CD4-positive, alpha-beta memory T cell (primary cell): Measurements from ENCODE around the gene PLEKHM2. TPM values are rescaled to one million over a fixed set of nuclear protein-coding genes. Genes with fewer than 3 reads are reported as not detected.

ENCODE experiments used
- CTCF ChIA-PET: fragments of 350-600 bp; sonication (Branson Sonifier 250); formaldehyde crosslinking; loops from one replicate; lab custom pipeline; 2021; ENCODE audit warnings: inconsistent platforms; ENCODE audit not compliant: partially characterized antibody; lab: Charles Lee
- POLR2A ChIA-PET: fragments of 350-600 bp; sonication (Branson Sonifier 250); formaldehyde crosslinking; loops from one replicate; lab custom pipeline; 2021; ENCODE audit not compliant: partially characterized antibody; lab: Charles Lee
- DNase-seq, 5 donors: peaks; one replicate each; pipeline versions ENCODE4 v3.0.0 to v3.0.0-alpha.2; 2020 to 2022; ENCODE audit warnings: mixed read lengths in 1 of 5
- H3K27ac ChIP-seq: one replicate; pipeline ENCODE4 v1.7.0; 2013; ENCODE audit warnings: low read depth, low read length
- H3K27me3 ChIP-seq: 2 replicates; pipeline ENCODE4 v1.7.0; 2013; ENCODE audit warnings: mild to moderate bottlenecking, low read length, moderate library complexity; ENCODE audit not compliant: insufficient read depth
- H3K36me3 ChIP-seq: 2 replicates; pipeline ENCODE4 v1.7.0; 2013; ENCODE audit warnings: mild to moderate bottlenecking, low read length, moderate library complexity; ENCODE audit not compliant: insufficient read depth
- H3K4me1 ChIP-seq: 2 replicates; pipeline ENCODE4 v1.7.0; 2013; ENCODE audit warnings: mild to moderate bottlenecking, low read length, moderate library complexity; ENCODE audit not compliant: insufficient read depth
- H3K4me3 ChIP-seq, 2 donors: one replicate each; pipeline ENCODE4 v1.7.0; 2013; ENCODE audit warnings: low read length in 2 of 2, mild to moderate bottlenecking in 1 of 2
- H3K9me3 ChIP-seq, 2 donors: one replicate each; pipeline ENCODE4 v1.7.0; 2013; ENCODE audit warnings: low read length in 2 of 2, control low read depth in 1 of 2; ENCODE audit not compliant: control insufficient read depth in 1 of 2
- H3K27ac Mint-ChIP-seq, 7 donors: one replicate each; pipeline ENCODE4 v1.8.0; 2020 to 2021; ENCODE audit warnings: mixed read lengths in 7 of 7, mild to moderate bottlenecking in 6 of 7, inconsistent platforms in 3 of 7, moderate library complexity in 3 of 7
- H3K27me3 Mint-ChIP-seq, 2 donors: one replicate each; pipeline ENCODE4 v1.8.0; 2020 to 2021; ENCODE audit warnings: mixed read lengths in 2 of 2
- H3K36me3 Mint-ChIP-seq, 2 donors: one replicate each; pipeline ENCODE4 v1.8.0; 2020 to 2021; ENCODE audit warnings: mixed read lengths in 2 of 2, inconsistent platforms in 1 of 2, mild to moderate bottlenecking in 1 of 2
- H3K4me1 Mint-ChIP-seq, 4 donors: one replicate each; pipeline ENCODE4 v1.8.0; 2020 to 2021; ENCODE audit warnings: mixed read lengths in 4 of 4, mild to moderate bottlenecking in 1 of 4
- H3K4me3 Mint-ChIP-seq, 8 donors: one replicate each; pipeline ENCODE4 v1.8.0; 2020 to 2021; ENCODE audit warnings: mixed read lengths in 8 of 8, mild to moderate bottlenecking in 7 of 8, moderate library complexity in 6 of 8, inconsistent platforms in 3 of 8
- H3K9me3 Mint-ChIP-seq, 8 donors: one replicate each; pipeline ENCODE4 v1.8.0; 2020 to 2021; ENCODE audit warnings: mixed read lengths in 8 of 8, mild to moderate bottlenecking in 5 of 8, inconsistent platforms in 3 of 8, moderate library complexity in 1 of 8
- intact Hi-C: fragments of 100-400 bp; cut with micrococcal nuclease; formaldehyde crosslinking; loops from one replicate; pipeline ENCODE4 v1.15.1; 2023
- polyA plus RNA-seq, 2 donors: library from polyadenylated mRNA; unstranded; fragments of 300-500 nt; fragmentation: Illumina TruSeq; gene quantifications; one replicate each; pipeline ENCODE4 v1.2.3, GENCODE V29; 2021
- total RNA-seq, 2 experiments: library from RNA; stranded (reverse); gene quantifications; one replicate each; pipeline ENCODE4 v1.2.3, GENCODE V29; 2021

Gene PLEKHM2
- total and polyA plus RNA-seq, 4 experiments from 2014 or later, result 2.0 to 59.8 (median 30.9) TPM

- Mint-ChIP-seq H3K9me3 (no peaks in the 10 kb centered on the region), H3K36me3 (no peaks in the 10 kb centered on the region), H3K27ac (no peak overlapping the region), H3K4me1 (no peaks in the 10 kb centered on the region), H3K4me3 (no peak overlapping the region), H3K27me3 (peaks cover 0 to 4% of the 10 kb centered on the region in 2 donors)
- intact Hi-C loops, result no loop called here
- DNase-seq, result no peak
- no peak overlapping the region for H3K4me3 ChIP-seq
- no peaks in the 10 kb centered on the region for H3K9me3 ChIP-seq
- CTCF ChIA-PET, result no interaction called here
- no peaks in the 10 kb centered on the region for H3K36me3 ChIP-seq
- H3K4me1 ChIP-seq, result no peaks in the 10 kb centered on the region
- POLR2A ChIA-PET, result no interaction called here
- no peak overlapping the region for H3K27ac ChIP-seq
- no peaks in the 10 kb centered on the region for H3K27me3 ChIP-seq
These were observed 64.7 kb downstream of the PLEKHM2 start for GRCh38 chr1:15748690-15749398.

- H3K27me3 ChIP-seq, result no peaks in the 10 kb centered on the region
- no peak overlapping the region for H3K4me3 ChIP-seq
- ChIA-PET POLR2A (no interaction called here), CTCF (no interaction called here)
- Mint-ChIP-seq H3K9me3 (no peaks in the 10 kb centered on the region), H3K4me3 (no peak overlapping the region), H3K27me3 (peaks cover 0 to 4% of the 10 kb centered on the region in 2 donors), H3K36me3 (no peaks in the 10 kb centered on the region), H3K4me1 (no peaks in the 10 kb centered on the region), H3K27ac (no peak overlapping the region)
- no peaks in the 10 kb centered on the region for H3K4me1 ChIP-seq
- no peaks in the 10 kb centered on the region for H3K36me3 ChIP-seq
- no peaks in the 10 kb centered on the region for H3K9me3 ChIP-seq
- DNase-seq, result no peak
- H3K27ac ChIP-seq, result no peak overlapping the region
- intact Hi-C loops, result no loop called here
These were observed 65.5 kb downstream of the PLEKHM2 start for GRCh38 chr1:15749399-15750291.

- CTCF ChIA-PET, result no interaction called here
- Mint-ChIP-seq H3K9me3 (peaks cover 0 to 2% (median 0%) of the 10 kb centered on the region in 8 donors), H3K27me3 (peaks cover 0 to 8% of the 10 kb centered on the region in 2 donors), H3K27ac (no peak overlapping the region), H3K4me1 (no peaks in the 10 kb centered on the region), H3K36me3 (no peaks in the 10 kb centered on the region), H3K4me3 (no peak overlapping the region)
- intact Hi-C loops, result no loop called here
- POLR2A ChIA-PET, result no interaction called here
- H3K4me1 ChIP-seq, result no peaks in the 10 kb centered on the region
- no peaks in the 10 kb centered on the region for H3K27me3 ChIP-seq
- no peak for DNase-seq
- H3K9me3 ChIP-seq, result no peaks in the 10 kb centered on the region
- H3K27ac ChIP-seq, result no peak overlapping the region
- no peak overlapping the region for H3K4me3 ChIP-seq
- no peaks in the 10 kb centered on the region for H3K36me3 ChIP-seq
These were observed 66.8 kb downstream of the PLEKHM2 start for GRCh38 chr1:15750924-15751323.

- Histone ChIP-seq H3K4me3 (no peak overlapping the region), H3K27ac (no peak overlapping the region), H3K9me3 (no peaks in the 10 kb centered on the region), H3K27me3 (no peaks in the 10 kb centered on the region), H3K36me3 (no peaks in the 10 kb centered on the region), H3K4me1 (peaks cover 8% of the 10 kb centered on the region)
- ChIA-PET POLR2A (no interaction called here), CTCF (no interaction called here)
- H3K4me1 Mint-ChIP-seq, result peaks cover 4 to 8% (median 7%) of the 10 kb centered on the region in 4 donors
- H3K36me3 Mint-ChIP-seq, result no peaks in the 10 kb centered on the region
- H3K9me3 Mint-ChIP-seq, result peaks cover 0 to 2% (median 0%) of the 10 kb centered on the region in 8 donors
- no peak overlapping the region for H3K27ac Mint-ChIP-seq
- intact Hi-C loops, result no loop called here
- DNase-seq, result no peak
- H3K27me3 Mint-ChIP-seq, result peaks cover 3 to 14% of the 10 kb centered on the region in 2 donors
- H3K4me3 Mint-ChIP-seq, result no peak overlapping the region
These were observed 67.6 kb downstream of the PLEKHM2 start for GRCh38 chr1:15751717-15752116.

- Histone ChIP-seq H3K36me3 (no peaks in the 10 kb centered on the region), H3K4me3 (no peak overlapping the region), H3K27ac (no peak overlapping the region), H3K4me1 (peaks cover 17% of the 10 kb centered on the region), H3K27me3 (peaks cover 4% of the 10 kb centered on the region), H3K9me3 (no peaks in the 10 kb centered on the region)
- ChIA-PET POLR2A (no interaction called here), CTCF (interaction anchor here (0.6 kb wide), 1 partner anchor 62 kb away, joined by 3 read pairs; no protein-coding TSS in a partner anchor)
- H3K4me1 Mint-ChIP-seq, result peaks cover 6 to 23% (median 11%) of the 10 kb centered on the region in 4 donors
- intact Hi-C loops, result no loop called here
- no peak for DNase-seq
- H3K4me3 Mint-ChIP-seq, result no peak overlapping the region
- peaks cover 0 to 2% (median 0%) of the 10 kb centered on the region in 8 donors for H3K9me3 Mint-ChIP-seq
- no peaks in the 10 kb centered on the region for H3K36me3 Mint-ChIP-seq
- H3K27ac Mint-ChIP-seq, result no peak overlapping the region
- H3K27me3 Mint-ChIP-seq, result peaks cover 8 to 25% of the 10 kb centered on the region in 2 donors
These were observed 69.7 kb downstream of the PLEKHM2 start for GRCh38 chr1:15753776-15754175.

GRCh38 chr1:15755021-15755645, 71.0 kb downstream of the PLEKHM2 start:
- Mint-ChIP-seq H3K4me3 (no peak overlapping the region), H3K27me3 (peaks cover 9 to 30% of the 10 kb centered on the region in 2 donors), H3K36me3 (no peaks in the 10 kb centered on the region), H3K27ac (peak overlapping the region in 1 of 7 donors; percentile 18), H3K9me3 (peaks cover 0 to 2% (median 0%) of the 10 kb centered on the region in 8 donors), H3K4me1 (peaks cover 6 to 23% (median 14%) of the 10 kb centered on the region in 4 donors)
- intact Hi-C loops, result no loop called here
- DNase-seq, result no peak
- ChIA-PET CTCF (interaction anchor here (0.7 kb wide), 1 partner anchor 567 kb away, joined by 3 read pairs; no protein-coding TSS in a partner anchor), POLR2A (no interaction called here)
- peaks cover 4% of the 10 kb centered on the region for H3K27me3 ChIP-seq
- no peaks in the 10 kb centered on the region for H3K36me3 ChIP-seq
- H3K4me3 ChIP-seq, result no peak overlapping the region
- no peak overlapping the region for H3K27ac ChIP-seq
- no peaks in the 10 kb centered on the region for H3K9me3 ChIP-seq
- H3K4me1 ChIP-seq, result peaks cover 21% of the 10 kb centered on the region

GRCh38 chr1:15755646-15756040, 71.5 kb downstream of the PLEKHM2 start:
- POLR2A ChIA-PET, result no interaction called here
- Histone ChIP-seq H3K4me3 (no peak overlapping the region), H3K36me3 (no peaks in the 10 kb centered on the region), H3K27me3 (peaks cover 4% of the 10 kb centered on the region), H3K9me3 (no peaks in the 10 kb centered on the region), H3K27ac (no peak overlapping the region), H3K4me1 (peaks cover 21% of the 10 kb centered on the region)
- Mint-ChIP-seq H3K4me1 (peaks cover 6 to 23% (median 14%) of the 10 kb centered on the region in 4 donors), H3K36me3 (no peaks in the 10 kb centered on the region), H3K4me3 (peak overlapping the region in 1 of 8 donors; percentile 79), H3K27ac (no peak overlapping the region), H3K9me3 (peaks cover 0 to 2% (median 0%) of the 10 kb centered on the region in 8 donors), H3K27me3 (peaks cover 11 to 30% of the 10 kb centered on the region in 2 donors)
- no peak for DNase-seq
- intact Hi-C loops, result no loop called here
- CTCF ChIA-PET, result no interaction called here
